GM23248 (cell line): Measurements from ENCODE around the gene CCL14. TPM values are rescaled to one million over a fixed set of nuclear protein-coding genes. Genes with fewer than 3 reads are reported as not detected.

Experiments used
- DNase-seq: peaks from one replicate; pipeline ENCODE4 v3.0.0-alpha.2; 2015
- H2AFZ ChIP-seq: fragments of 200-600 bp; sonication (generic); 2 replicates; pipeline ENCODE4 v1.6.1; 2016; ENCODE audit warnings: antibody characterized with exemption
- H3F3A ChIP-seq: fragments of 200-600 bp; sonication (generic); 2 replicates; pipeline ENCODE4 v1.6.1; 2016; ENCODE audit warnings: mild to moderate bottlenecking, antibody characterized with exemption, mixed run types; ENCODE audit not compliant: insufficient read depth
- H3K27ac ChIP-seq: fragments of 200-600 bp; sonication (generic); 2 replicates; pipeline ENCODE4 v1.5.1; 2016; ENCODE audit warnings: mild to moderate bottlenecking
- H3K27me3 ChIP-seq: fragments of 200-600 bp; sonication (generic); replicated peaks from 2 replicates; pipeline ENCODE4 v1.6.1; 2016; ENCODE audit warnings: mild to moderate bottlenecking; ENCODE audit not compliant: insufficient read depth
- H3K36me3 ChIP-seq: fragments of 200-600 bp; sonication (generic); 2 replicates; pipeline ENCODE4 v1.6.1; 2016; ENCODE audit warnings: low read depth, mild to moderate bottlenecking
- H3K4me1 ChIP-seq: fragments of 200-600 bp; sonication (generic); 2 replicates; pipeline ENCODE4 v1.6.1; 2016; ENCODE audit warnings: mild to moderate bottlenecking; ENCODE audit not compliant: insufficient read depth
- H3K4me2 ChIP-seq: fragments of 200-600 bp; sonication (generic); one replicate; pipeline ENCODE4 v1.6.1; 2016; ENCODE audit warnings: mild to moderate bottlenecking; ENCODE audit not compliant: unreplicated experiment
- H3K4me3 ChIP-seq: fragments of 200-600 bp; sonication (generic); 2 replicates; pipeline ENCODE4 v1.5.1; 2016; ENCODE audit warnings: mild to moderate bottlenecking
- H3K79me2 ChIP-seq: fragments of 200-600 bp; sonication (generic); 2 replicates; pipeline ENCODE4 v1.6.1; 2016; ENCODE audit warnings: mild to moderate bottlenecking; ENCODE audit not compliant: insufficient read depth
- H3K9ac ChIP-seq: fragments of 200-600 bp; sonication (generic); 2 replicates; pipeline ENCODE4 v1.6.1; 2016; ENCODE audit warnings: mild to moderate bottlenecking
- H3K9me2 ChIP-seq: fragments of 200-600 bp; sonication (generic); 2 replicates; pipeline ENCODE4 v1.6.1; 2016; ENCODE audit warnings: mixed run types, mild to moderate bottlenecking, moderate library complexity; ENCODE audit not compliant: insufficient read depth
- H3K9me3 ChIP-seq: fragments of 200-600 bp; sonication (generic); one replicate; pipeline ENCODE4 v1.6.1; 2017; ENCODE audit warnings: low read depth
- H4K20me1 ChIP-seq: fragments of 200-600 bp; sonication (generic); 2 replicates; pipeline ENCODE4 v1.6.0; 2016; ENCODE audit not compliant: insufficient read depth
- EZH2 ChIP-seq: fragments of 200-600 bp; sonication (generic); IDR thresholded peaks from 2 replicates; pipeline ENCODE4 v1.6.1; 2018; ENCODE audit warnings: antibody characterized with exemption, mild to moderate bottlenecking; ENCODE audit not compliant: insufficient read depth, poor library complexity, severe bottlenecking
- EZH2phosphoT487 ChIP-seq: fragments of 200-600 bp; sonication (generic); IDR thresholded peaks from 2 replicates; pipeline ENCODE4 v1.6.1; 2018; ENCODE audit warnings: antibody characterized with exemption, moderate library complexity, mild to moderate bottlenecking, low read depth; ENCODE audit not compliant: insufficient read depth
- WGBS, 2 experiments: methylation state at CpG; one replicate each; pipeline ENCODE4 v1.1.6; 2015 to 2017; ENCODE audit warnings: low lambda C conversion rate in 2 of 2, low coverage in 1 of 2; ENCODE audit errors: missing lambda C conversion rate in 2 of 2; 5-methylcytosine and 5-hydroxymethylcytosine counted together
- in situ Hi-C: fragments of 300-500 bp; cut with MboI; formaldehyde crosslinking; loops from 2 replicates; pipeline ENCODE4 v1.15.0; 2020
- polyA plus RNA-seq: library from polyadenylated mRNA; unstranded; fragments of >200 nt; fragmentation: Nextera tagmentation; extraction: Ambion mirVana; gene quantifications from 2 replicates; pipeline ENCODE4 v1.2.1, GENCODE V29; 2016
- total RNA-seq: library from RNA; depleted of rRNA; stranded (reverse); fragments of >200 nt; shearing (Covaris generic); gene quantifications from 2 replicates; pipeline ENCODE4 v1.2.3, GENCODE V29; 2014

CCL14 gene
- total and polyA plus RNA-seq, 2 experiments from 2014 or later: not detected

DNA sequence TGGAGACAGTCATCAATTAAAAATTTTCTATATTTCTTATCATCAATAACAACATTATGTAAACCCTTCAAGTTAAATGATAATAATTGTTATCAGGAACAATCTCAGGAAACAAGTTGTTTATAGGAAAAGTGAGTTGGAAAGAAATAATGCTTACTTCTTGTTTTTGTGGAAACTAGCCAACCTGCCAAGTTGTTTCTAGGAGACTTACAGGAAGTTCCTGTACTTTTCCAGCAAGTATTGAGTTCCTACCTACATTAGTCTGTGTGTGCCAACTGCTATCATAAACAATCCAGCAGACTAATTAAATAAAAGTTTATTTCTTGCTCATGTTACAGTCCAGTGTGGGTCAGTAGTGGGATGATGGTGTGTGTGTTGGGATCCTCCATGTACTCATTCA, 1.6 kb upstream of the CCL14 start:
- Histone ChIP-seq H3K79me2 (no peaks in the 10 kb centered on the region), H3K4me2 (no peak overlapping the region)
- in situ Hi-C loops: no loop called here

DNA sequence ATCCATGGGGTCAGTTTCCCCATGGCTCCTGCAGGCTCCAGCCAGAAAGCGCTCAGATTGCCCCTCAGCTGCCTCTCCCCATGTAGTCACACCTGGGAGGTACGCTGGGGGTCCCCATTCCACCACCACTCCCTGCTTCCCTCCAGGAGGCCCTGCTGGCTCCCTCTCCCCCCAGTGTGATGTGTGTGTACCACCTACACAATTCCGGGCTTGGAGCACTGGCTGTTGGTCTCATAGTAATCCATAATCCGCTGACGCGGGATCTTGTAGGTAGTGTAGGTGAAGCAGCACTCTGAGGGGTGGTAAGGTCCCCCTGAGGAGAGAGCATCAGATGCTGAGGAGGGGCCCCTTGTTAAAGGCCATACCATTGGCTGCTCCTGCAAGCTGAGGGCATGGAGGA, 2.4 kb downstream of the CCL14 start:
- H3K9me2 ChIP-seq: no peaks in the 10 kb centered on the region
- H4K20me1 ChIP-seq: no peaks in the 10 kb centered on the region; the same call in 1 of the 2 replicates
- no peak overlapping the region for H3K4me3 ChIP-seq
- no peaks in the 10 kb centered on the region for H3K9me3 ChIP-seq
- no peak for DNase-seq
- H3K27me3 ChIP-seq: peaks cover 7% of the 10 kb centered on the region; the same call in 1 of the 2 replicates
- no peak overlapping the region for H2AFZ ChIP-seq
- H3K4me2 ChIP-seq: no peak overlapping the region
- TF ChIP-seq EZH2phosphoT487 (no peak), EZH2 (no peak)
- no peaks in the 10 kb centered on the region for H3F3A ChIP-seq
- no peak overlapping the region for H3K27ac ChIP-seq
- H3K79me2 ChIP-seq: no peaks in the 10 kb centered on the region
- no peak overlapping the region for H3K9ac ChIP-seq
- WGBS, 2 experiments: 48 to 62% methylated on average over 6 of the region's 6 CpGs
- no peaks in the 10 kb centered on the region for H3K4me1 ChIP-seq
- H3K36me3 ChIP-seq: no peaks in the 10 kb centered on the region
- in situ Hi-C loops: no loop called here

More for the DNA sequence above, 1.6 kb upstream of the CCL14 start:
- Histone ChIP-seq H3K9me2 (no peaks in the 10 kb centered on the region), H4K20me1 (no peaks in the 10 kb centered on the region; the same call in 1 of the 2 replicates), H3K9ac (no peak overlapping the region), H3K36me3 (no peaks in the 10 kb centered on the region), H3F3A (no peaks in the 10 kb centered on the region), H2AFZ (no peak overlapping the region), H3K27me3 (peaks cover 8% of the 10 kb centered on the region; the same call in 1 of the 2 replicates), H3K4me3 (no peak overlapping the region), H3K4me1 (no peaks in the 10 kb centered on the region), H3K9me3 (no peaks in the 10 kb centered on the region), H3K27ac (no peak overlapping the region)
- TF ChIP-seq EZH2phosphoT487 (no peak), EZH2 (no peak)
- DNase-seq: no peak

DNA sequence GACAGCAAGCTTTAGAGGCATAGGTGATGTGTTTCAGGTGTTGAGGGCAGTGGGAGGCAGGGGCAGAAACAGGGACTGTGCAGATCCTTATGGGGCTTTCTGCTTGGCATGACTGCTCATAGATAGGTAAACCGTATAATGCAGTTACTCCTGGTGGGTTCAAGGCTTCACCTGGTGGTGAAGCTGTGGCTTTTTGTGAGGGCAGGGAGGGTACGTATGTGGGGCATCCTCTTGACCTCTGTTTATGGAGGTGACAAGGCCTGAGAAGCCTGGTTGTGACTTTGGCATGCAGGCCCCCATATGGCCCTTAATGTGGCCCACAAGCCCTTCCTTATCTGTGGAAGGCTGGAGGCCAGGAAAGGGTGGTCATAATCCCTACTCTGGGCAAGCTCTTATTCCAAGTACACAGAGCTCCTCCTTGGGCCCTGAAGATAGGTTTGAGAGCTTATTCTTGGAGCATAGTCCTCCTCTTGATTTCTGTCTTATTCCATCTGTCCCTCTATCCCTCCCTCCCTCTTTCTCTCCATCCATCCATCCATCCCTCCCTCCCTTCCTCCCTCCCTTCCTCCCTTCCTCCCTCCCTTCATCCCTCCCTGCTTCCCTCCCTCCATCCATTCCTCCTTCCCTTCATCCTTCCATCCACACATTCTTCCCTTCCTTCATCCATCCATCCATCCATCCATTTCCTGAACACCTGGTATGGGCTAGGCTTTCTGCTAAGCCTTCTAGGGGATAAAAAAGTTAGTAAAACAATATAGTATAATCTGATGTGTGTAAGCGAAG, 3.9 kb downstream of the CCL14 start:
- Histone ChIP-seq H3K9ac (no peak overlapping the region), H3K4me1 (no peaks in the 10 kb centered on the region), H3K27me3 (peaks cover 7% of the 10 kb centered on the region; the same call in 1 of the 2 replicates), H3K4me2 (no peak overlapping the region), H3K27ac (no peak overlapping the region), H3K4me3 (no peak overlapping the region), H3F3A (no peaks in the 10 kb centered on the region), H3K9me2 (no peaks in the 10 kb centered on the region), H3K79me2 (no peaks in the 10 kb centered on the region), H3K9me3 (no peaks in the 10 kb centered on the region), H4K20me1 (no peaks in the 10 kb centered on the region), H2AFZ (no peak overlapping the region), H3K36me3 (no peaks in the 10 kb centered on the region)
- 32 to 42% methylated on average over 3 of the region's 3 CpGs for WGBS, 2 experiments
- no peak for DNase-seq
- in situ Hi-C loops: no loop called here
- TF ChIP-seq EZH2phosphoT487 (no peak), EZH2 (no peak)

DNA sequence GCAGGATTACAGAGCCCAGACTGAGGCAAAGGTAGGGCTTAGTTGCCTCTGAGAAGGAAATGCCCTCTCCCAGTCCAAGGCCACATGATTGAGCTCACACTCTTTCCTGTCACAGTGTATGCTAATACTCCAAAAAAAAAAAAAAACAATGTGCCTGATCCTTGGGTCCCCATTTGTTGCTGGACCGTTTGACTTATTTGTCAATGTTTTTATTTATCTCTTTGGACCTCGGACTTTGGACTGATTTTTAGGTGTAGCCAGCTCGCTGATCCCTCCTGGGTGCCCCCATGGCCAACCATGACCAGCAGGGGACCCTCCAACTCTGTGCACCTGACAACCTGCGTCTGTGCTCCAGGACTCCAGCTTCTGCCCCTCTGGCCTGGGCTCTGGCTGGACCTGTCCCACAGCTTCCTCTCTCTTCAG, 4.6 kb downstream of the CCL14 start:
- TF ChIP-seq EZH2: no peak
- TF ChIP-seq EZH2phosphoT487: no peak
- H3K9me3 ChIP-seq: no peaks in the 10 kb centered on the region
- no peaks in the 10 kb centered on the region for H4K20me1 ChIP-seq
- no peak overlapping the region for H3K27ac ChIP-seq
- in situ Hi-C loops: no loop called here
- no peak overlapping the region for H3K4me3 ChIP-seq
- H3K36me3 ChIP-seq: no peaks in the 10 kb centered on the region
- H3K4me1 ChIP-seq: no peaks in the 10 kb centered on the region
- H3K79me2 ChIP-seq: no peaks in the 10 kb centered on the region
- WGBS, 2 experiments: 23 to 34% methylated on average over 4 of the region's 4 CpGs
- H3K4me2 ChIP-seq: no peak overlapping the region
- H3F3A ChIP-seq: no peaks in the 10 kb centered on the region
- no peaks in the 10 kb centered on the region for H3K9me2 ChIP-seq
- no peak overlapping the region for H2AFZ ChIP-seq
- peaks cover 7% of the 10 kb centered on the region; the same call in 1 of the 2 replicates for H3K27me3 ChIP-seq
- DNase-seq: no peak
- H3K9ac ChIP-seq: no peak overlapping the region
